GM08714 (cell line): ENCODE results near the gene MIF.
"Not testable (repeated sequence)": the region's sequence is repeated elsewhere in the genome, so short reads cannot be mapped to it uniquely, and the experiment has no call there.

Source experiments
- H3K4me3 ChIP-seq: fragments of 200-500 bp; sonication (Bioruptor generic); 2 replicates; pipeline ENCODE4 v1.5.1; 2014; ENCODE audit warnings: mild to moderate bottlenecking, low read length, inconsistent platforms
- ZNF274 ChIP-seq: IDR thresholded peaks from 2 replicates; pipeline ENCODE4 v1.6.1; 2012; ENCODE audit warnings: mild to moderate bottlenecking, low read depth, low read length

The MIF gene

DNA sequence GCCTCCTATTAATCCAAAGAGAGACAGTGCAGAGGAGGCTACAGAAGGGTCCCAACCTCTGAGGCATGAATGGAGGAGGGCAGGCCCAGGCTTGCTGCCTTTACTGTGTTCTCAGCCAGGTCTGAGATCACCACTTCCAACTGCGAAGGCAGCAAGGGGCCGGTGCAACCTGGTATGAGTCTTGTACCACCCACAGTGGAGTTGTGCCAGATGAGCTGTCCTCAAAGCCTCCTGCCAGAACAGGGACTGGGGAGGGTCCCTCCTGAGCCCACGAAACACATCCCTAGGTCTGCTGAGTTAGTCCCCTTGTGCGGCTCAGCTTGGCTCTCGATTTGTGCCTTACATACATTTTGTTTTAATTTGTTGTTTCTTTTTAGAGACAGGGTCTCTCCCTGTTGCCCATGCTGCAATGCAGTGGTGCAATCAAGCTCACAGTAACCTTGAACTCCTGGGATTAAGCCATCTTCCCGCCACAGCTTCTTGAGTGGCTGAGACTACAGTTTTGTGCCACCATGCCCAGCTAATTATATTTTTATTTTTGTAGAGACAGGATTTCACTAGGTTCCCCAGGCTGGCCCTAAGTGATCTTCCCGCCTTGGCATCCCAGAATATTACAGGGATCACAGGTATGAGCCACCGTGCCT, 9.3 kb downstream of the MIF start:
- no peak for TF ChIP-seq ZNF274
- no peak overlapping the region for H3K4me3 ChIP-seq

DNA sequence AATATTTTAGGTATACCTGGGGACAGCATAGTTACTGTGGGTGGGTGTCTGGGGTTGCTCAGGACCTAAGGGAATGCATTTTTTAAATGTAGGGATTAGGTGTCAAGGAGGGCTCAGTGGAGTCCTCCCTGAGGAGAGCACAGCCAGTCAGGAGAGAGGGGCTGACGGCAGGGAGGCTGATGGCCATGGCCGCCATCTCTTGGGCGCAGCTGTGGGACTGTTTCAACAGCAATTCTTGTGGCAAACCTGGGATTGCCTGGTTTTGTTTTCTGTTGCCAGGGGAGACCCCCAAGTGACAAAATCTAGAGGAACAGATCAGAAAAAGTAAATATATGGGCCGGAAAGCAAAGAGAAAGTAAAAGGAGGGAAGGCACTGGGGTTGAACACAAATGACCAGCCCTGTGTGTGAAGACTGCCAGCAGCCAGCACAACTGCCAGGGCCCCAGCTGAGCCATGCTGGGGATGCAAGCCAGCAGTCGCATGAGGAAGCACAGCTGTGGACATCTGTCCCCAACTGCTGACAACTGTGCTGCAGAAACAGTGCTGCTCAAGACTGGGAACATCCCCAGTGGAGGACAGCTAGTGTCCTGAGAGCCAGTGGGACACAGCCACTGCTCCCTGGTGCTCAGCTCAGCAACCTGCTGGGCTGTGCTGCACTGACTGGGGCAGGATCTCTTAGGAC, 10.5 kb downstream of the MIF start:
- TF ChIP-seq ZNF274, result no peak
- H3K4me3 ChIP-seq, result no peak overlapping the region

DNA sequence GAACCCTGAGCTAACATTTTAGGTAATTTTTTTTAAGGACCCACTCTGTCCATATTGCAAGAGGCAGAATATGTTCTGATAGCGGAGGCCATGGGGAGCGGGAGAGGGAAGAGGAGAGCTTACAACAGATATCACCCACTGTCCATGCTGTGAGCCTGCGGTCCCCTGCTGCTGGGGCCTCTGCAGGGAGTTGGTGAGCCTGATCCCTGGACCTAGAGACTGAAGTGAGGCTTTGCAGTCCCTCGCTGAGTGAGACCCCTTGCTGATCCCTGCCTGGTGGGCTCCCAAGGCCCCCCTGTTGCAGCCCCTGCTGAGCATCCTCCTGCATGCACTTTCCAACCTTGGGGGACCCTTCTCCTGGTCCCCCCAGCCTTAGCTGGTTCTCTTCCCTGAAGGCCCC, 12.5 kb downstream of the MIF start:
- no peak overlapping the region for H3K4me3 ChIP-seq
- TF ChIP-seq ZNF274, result no peak

DNA sequence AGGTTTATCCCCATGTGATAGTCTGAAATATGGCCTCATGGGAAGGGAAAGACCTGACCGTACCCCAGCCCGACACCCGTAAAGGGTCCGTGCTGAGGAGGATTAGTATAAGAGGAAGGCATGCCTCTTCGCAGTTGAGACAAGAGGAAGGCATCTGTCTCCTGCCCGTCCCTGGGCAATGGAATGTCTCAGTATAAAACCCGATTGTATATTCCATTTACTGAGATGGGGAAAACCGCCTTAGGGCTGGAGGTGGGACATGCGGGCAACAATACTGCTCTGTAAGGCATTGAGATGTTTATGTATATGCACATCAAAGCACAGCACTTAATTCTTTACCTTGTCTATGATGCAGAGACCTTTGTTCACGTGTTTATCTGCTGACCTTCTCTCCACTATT, 13.2 kb downstream of the MIF start:
- H3K4me3 ChIP-seq, result not testable (repeated sequence)

DNA sequence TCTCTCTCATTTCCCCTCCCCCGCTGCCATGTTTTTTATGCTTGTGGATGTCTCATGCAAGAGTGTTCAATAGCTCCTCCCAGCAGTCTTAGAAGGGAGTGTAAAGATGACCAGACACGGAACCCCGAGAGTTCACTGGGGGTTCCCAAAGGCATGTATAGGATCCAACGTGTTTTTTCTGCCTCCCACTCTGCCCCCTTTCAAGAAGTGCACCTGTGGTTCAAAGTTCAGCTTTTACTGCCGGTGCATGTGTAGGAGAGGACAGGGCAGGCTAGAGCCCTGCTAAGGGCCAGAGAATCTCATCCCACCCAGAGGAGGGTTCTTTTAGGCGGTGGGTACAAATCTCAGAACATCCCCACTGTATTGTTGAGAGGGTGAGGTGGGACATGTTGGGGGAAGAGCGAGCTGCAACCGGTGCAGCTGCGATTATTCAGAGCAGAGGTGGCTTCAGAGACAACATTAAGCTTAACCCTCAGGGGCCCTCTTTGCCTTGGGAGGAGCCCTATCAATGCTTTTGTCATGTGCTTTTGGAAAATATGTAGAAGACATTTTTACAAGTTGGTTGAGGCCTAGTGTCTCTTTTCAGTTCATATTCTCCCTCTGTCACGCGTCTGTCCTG, 14.5 kb downstream of the MIF start:
- H3K4me3 ChIP-seq, result no peak overlapping the region
- TF ChIP-seq ZNF274, result no peak

DNA sequence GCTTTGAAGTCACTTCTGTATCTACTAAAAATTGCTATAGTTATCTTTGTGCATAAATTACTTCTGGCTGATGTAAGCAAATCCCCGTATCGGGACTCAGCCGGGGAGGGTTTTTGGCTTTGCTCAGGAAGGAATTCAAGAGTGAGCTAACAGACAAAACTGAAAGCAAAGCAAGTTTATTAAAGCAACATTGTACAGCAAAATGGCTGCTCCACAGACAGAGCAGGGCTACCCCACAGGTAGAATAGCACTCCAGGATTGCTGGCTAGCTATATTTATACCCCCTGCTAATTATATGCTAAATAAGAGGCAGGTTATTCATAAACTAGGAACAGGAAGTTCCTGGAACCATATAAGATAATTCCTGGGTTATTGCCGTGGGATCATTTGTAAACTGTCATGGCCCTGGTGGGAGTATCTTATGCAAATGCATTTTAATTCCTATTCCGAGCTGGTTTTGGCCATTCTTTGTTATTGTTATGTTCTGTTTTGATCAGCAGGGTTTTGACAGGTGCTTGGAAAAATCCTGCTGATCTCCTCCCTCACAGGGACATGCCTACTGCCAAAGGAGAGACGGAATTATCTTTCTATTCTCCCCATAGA, 15.2 kb downstream of the MIF start:
- TF ChIP-seq ZNF274, result no peak

DNA sequence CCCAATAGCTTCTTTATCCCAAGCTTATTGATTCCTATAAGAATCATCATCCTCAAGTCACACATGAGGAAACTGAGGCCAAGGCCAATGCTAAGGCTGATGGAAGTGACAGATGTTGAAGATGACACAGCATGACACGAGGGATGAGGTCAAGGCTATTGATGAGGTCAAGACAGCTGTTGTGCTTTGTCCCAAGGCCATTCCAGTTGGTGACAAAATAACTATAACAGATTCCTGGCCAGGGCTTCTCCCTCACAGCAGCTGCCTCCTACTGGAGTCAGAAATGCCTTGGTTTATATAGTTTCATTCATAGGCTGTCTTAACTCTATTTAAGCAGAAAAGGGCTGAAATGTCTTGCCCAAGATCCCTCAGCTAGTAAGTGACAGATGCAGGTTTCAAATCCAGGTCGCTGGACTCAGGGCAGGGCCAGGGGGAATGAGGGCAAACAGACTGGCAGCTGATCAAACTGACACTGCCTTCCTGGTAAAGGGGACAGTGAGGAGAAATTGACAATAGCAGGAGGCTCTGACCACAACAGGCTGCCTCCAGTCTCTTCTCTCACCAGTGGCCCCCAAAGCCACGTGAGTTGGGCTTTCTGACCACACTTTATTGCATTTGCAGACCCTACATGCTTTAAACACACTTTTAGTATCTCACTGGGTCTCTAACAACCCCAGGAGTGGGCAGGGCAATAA, 16.5 kb downstream of the MIF start:
- no peak overlapping the region for H3K4me3 ChIP-seq
- TF ChIP-seq ZNF274, result no peak

More for the DNA sequence above, 15.2 kb downstream of the MIF start:
- no peak overlapping the region for H3K4me3 ChIP-seq

DNA sequence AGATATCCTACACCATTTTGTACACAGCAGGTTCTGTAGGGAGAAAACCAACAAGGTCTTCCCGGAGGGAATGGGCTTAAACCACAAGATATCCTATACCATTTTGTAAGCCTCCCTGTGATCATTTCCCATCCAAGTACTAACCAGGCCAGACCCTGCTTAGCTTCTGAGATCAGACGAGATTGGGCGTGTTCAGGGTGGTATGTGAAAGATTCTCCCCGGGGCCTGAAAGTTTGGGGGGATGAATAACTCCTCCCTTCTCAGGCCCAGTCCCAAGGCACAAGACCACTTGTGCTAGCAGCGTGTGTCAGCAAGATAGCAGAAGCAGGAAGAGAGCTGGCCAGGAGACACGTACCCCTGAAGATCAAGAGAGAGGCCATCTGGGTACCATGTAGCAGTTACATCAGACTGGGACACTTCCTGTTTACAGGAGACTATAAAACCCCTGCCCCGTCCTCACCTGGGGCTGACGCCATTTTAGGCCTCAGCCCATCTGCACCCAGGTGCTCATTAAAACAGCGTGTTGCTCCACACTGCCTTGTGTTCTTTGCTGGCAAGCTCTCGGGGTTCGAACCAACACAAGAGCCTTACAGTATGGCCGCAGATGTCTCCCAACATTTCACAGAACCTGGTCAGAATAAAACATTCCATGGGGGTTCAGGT, 17.3 kb downstream of the MIF start:
- TF ChIP-seq ZNF274, result no peak
- H3K4me3 ChIP-seq, result no peak overlapping the region

DNA sequence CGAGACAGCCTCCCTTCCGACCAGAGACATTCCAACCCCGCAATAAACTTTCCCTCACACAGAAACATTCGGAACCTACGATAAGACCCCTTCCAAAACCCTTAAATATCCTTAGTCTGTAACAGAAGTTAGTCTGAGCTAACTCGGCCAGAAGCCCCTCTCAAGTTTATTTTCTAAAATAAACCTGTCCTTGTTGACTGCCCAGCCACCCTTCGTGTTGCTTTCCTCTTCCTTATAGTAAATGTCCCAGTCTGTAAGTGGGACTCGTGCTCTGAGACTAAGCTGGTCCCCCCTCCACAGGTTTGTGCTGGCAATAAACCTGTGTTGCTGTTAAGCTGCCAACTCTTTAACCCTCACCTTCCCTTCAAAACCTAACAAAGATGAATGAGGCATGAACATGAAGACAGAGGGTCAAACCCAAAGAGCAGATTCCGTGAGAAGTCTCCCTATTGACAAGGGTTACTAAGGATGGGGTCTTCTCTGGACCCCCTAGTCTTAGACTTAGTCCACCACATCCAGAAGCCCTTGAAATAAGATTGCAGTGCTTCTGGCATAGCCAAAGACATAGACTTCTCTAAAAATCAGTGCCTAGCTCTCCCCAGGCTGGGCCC, 18.2 kb downstream of the MIF start:
- no peak for TF ChIP-seq ZNF274
- H3K4me3 ChIP-seq, result no peak overlapping the region

DNA sequence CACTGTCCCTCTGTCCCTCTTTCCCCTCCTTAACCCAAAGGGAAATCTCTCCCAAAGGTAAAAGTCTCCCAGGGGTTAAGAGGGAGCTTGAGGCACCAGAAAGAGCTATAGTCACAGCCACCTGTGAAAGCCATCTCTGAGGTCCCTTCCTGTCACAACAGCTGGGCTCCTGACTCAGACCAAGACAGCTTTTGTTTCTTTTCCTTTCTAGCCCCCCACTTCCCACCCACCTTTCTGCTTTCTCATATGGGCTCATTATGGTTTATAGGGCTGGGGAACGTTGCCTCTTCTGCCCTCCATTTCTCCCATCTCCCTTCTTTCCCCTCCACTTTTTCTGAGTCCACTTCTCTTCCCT, 19.1 kb downstream of the MIF start:
- peak overlapping the region; percentile 59 for H3K4me3 ChIP-seq
- TF ChIP-seq ZNF274, result no peak

DNA sequence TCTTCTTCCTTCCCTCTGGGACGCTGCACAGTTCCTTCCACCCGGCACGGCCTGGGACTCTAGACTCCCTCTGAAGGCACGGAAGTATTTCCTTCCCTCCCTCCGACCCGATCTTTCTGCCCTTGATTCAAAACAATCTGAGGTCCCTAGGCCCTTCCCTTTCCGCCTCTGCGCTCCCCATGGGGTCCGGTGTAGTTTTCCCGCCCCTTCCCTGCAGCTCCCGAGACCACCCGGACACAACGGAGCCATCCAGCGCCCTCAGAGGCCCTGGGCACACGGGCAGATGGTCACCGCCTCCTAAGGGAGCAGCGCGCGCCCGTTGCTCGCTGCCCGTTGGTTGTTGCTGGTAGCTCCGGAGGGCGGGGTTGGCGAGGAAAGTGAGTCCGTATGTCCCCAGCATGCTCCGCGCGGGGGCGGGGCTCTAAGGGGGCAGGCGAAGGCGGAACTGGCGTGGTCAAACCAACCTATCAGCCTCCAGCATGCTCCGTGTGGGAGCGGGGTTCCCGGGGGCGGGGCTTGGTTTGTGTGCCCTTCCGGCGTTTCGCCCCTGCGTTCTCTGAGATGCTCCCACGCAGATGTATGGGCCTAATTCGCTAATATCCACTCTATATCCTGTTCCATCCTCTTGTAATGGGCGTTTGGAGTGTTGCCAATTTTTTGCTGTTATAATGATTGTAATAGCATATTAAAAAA, 19.6 kb downstream of the MIF start:
- TF ChIP-seq ZNF274, result no peak
- peak overlapping the region; percentile 59 for H3K4me3 ChIP-seq

DNA sequence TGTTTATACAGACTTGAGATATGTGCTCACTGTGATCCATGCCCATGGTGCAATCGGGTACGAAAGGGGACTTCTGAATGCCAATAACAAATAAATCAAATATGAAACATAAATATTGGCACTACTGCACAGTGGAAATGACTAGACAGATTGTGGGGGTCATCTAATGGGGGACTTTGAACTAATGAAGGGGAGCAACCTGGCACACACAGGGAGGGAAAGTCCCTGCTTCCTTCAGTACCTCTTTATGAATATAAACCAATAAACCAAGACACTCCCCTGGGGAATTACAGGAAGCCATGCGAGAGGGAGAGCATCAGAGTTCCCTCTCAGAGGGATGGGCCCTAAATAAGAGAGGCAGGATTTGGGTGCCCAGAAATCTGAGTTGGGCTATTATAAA, 21.1 kb downstream of the MIF start:
- no peak for TF ChIP-seq ZNF274
- no peak overlapping the region for H3K4me3 ChIP-seq

DNA sequence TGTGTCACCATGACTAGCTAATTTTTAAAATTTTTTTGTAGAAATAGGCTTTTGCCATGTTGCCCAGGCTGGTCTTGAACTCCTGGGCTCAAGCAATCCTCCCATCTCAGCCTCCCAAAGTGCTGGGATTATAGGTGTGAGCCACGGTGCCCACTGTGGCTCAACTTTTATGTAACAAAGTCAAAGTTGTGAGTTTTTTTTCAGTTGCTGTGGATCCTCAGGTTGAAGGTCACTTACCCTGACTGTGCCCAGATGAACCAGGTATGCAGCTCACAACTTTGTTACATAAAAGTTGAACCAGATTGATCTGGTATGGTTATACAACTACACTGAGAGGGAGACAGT, 26.1 kb downstream of the MIF start:
- H3K4me3 ChIP-seq, result not testable (repeated sequence)

DNA sequence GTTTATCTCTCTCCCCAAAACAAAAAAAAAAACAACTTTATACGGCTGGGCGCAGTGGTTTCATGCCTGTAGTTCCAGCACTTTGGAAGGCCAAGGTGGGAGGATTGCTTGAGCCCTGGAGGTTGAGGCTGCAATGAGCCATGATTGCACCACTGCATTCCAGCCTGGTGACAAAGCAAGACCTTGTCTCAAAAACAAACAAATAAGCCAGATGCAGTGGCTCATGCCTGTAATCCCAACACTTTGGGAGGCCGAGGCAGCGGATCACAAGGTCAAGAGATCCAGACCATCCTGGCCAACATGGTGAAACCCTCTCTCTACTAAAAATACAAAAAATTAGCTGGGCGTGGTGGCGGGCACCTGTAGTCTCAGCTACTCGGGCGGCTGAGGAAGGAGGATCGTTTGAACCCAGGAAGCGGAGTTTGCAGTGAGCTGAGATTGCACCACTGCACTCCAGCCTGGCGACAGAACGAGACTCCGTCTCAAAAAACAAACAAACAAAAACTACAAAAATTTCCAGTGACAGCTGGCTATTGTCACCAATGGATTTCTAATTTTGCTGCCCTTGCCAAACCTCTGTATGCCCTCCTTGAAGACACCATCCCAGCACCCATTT, 27.5 kb downstream of the MIF start:
- not testable (repeated sequence) for H3K4me3 ChIP-seq
